B cell (primary cell): ENCODE data around the gene SCP2. TPM values are rescaled to one million over a fixed set of nuclear protein-coding genes. Genes with fewer than 3 reads are reported as not detected.

Source experiments
- ATAC-seq: fragments of 200-7000 bp; cut with Tn5 transposase; one replicate; pipeline ENCODE4 v1.10.0; 2021; ENCODE audit warnings: low read depth, mild to moderate bottlenecking, moderate number of reproducible peaks, moderate library complexity
- CTCF ChIA-PET: fragments of 350-600 bp; sonication (Branson Sonifier 250); formaldehyde crosslinking; loops from one replicate; lab custom pipeline; 2021; ENCODE audit warnings: antibody characterized with exemption, inconsistent platforms; lab: Charles Lee
- POLR2A ChIA-PET: fragments of 350-600 bp; sonication (Branson Sonifier 250); formaldehyde crosslinking; loops from one replicate; lab custom pipeline; 2021; ENCODE audit warnings: antibody characterized with exemption; lab: Charles Lee
- DNase-seq: peaks from one replicate; pipeline ENCODE4 v3.0.0; 2013
- H2AFZ ChIP-seq: 2 replicates; pipeline ENCODE4 v1.6.1; 2012; ENCODE audit warnings: mild to moderate bottlenecking, low read depth, low read length; ENCODE audit not compliant: insufficient read depth, poor library complexity, severe bottlenecking
- H3K27ac ChIP-seq, 2 donors: 1 replicate in 1 of 2; 2 replicates in 1 of 2; pipeline ENCODE4 v1.5.1; 2012 to 2013; ENCODE audit warnings: low read length in 2 of 2, mild to moderate bottlenecking in 2 of 2, moderate library complexity in 1 of 2
- H3K27me3 ChIP-seq, 4 experiments: fragments of 200-600 bp in 1 of 4; sonication (generic) in 1 of 4; replicated peaks in 1 of 4; 1 replicate in 2 of 4; 2 replicates in 2 of 4; pipeline versions ENCODE4 v1.6.1 to v1.7.0; 2013 to 2016; ENCODE audit warnings: low read length in 3 of 4, mild to moderate bottlenecking in 2 of 4, mixed read lengths in 1 of 4, moderate library complexity in 1 of 4; ENCODE audit not compliant: insufficient read depth in 4 of 4, control insufficient read depth in 3 of 4; ENCODE audit errors: control extremely low read depth in 1 of 4
- H3K36me3 ChIP-seq, 2 experiments: replicated peaks in 1 of 2; 1 replicate in 1 of 2; 2 replicates in 1 of 2; pipeline versions ENCODE4 v1.6.1 to v1.7.1; 2013; ENCODE audit warnings: low read length in 1 of 2; ENCODE audit not compliant: insufficient read depth in 2 of 2, control insufficient read depth in 1 of 2; ENCODE audit errors: control extremely low read depth in 1 of 2, extremely low read depth in 1 of 2
- H3K4me1 ChIP-seq, 2 donors: fragments of 200-600 bp in 1 of 2; sonication (generic) in 1 of 2; 1 replicate in 1 of 2; 2 replicates in 1 of 2; pipeline versions ENCODE4 v1.5.1 to v1.6.1; 2013 to 2017; ENCODE audit warnings: low read length in 2 of 2; ENCODE audit not compliant: control insufficient read depth in 2 of 2, insufficient read depth in 2 of 2
- H3K4me2 ChIP-seq: replicated peaks from 2 replicates; pipeline ENCODE3; 2012; ENCODE audit warnings: mild to moderate bottlenecking, low read depth, low read length; ENCODE audit not compliant: poor library complexity, severe bottlenecking
- H3K4me3 ChIP-seq, 5 experiments: fragments of 200-600 bp in 1 of 5; sonication (generic) in 1 of 5; 1 replicate in 3 of 5; 2 replicates in 2 of 5; pipeline versions ENCODE4 v1.5.1 to v1.7.0; 2011 to 2016; ENCODE audit warnings: low read length in 4 of 5, mild to moderate bottlenecking in 4 of 5, low read depth in 2 of 5, control low read depth in 1 of 5, moderate library complexity in 1 of 5; ENCODE audit not compliant: insufficient read depth in 1 of 5; ENCODE audit errors: control extremely low read depth in 1 of 5, extremely low read depth in 1 of 5
- H3K79me2 ChIP-seq: fragments of 200-600 bp; sonication (generic); one replicate; pipeline ENCODE4 v1.6.0; 2016; ENCODE audit warnings: low read length; ENCODE audit not compliant: control insufficient read depth, insufficient read depth
- H3K9ac ChIP-seq: fragments of 200-600 bp; sonication (generic); 2 replicates; pipeline ENCODE4 v1.6.1; 2017; ENCODE audit warnings: mild to moderate bottlenecking, low read length, moderate library complexity
- H3K9me3 ChIP-seq, 3 donors: one replicate each; pipeline versions ENCODE4 v1.6.1 to v1.7.1; 2013; ENCODE audit warnings: low read length in 2 of 3; ENCODE audit not compliant: control insufficient read depth in 2 of 3, insufficient read depth in 1 of 3; ENCODE audit errors: control extremely low read depth in 1 of 3
- H4K20me1 ChIP-seq: 2 replicates; pipeline ENCODE4 v1.6.0; 2012; ENCODE audit warnings: mild to moderate bottlenecking, low read length; ENCODE audit not compliant: insufficient read depth, control insufficient read depth, poor library complexity, severe bottlenecking
- H3K27ac Mint-ChIP-seq: one replicate; pipeline ENCODE4 v1.8.0; 2021; ENCODE audit warnings: mixed read lengths
- H3K27me3 Mint-ChIP-seq: one replicate; pipeline ENCODE4 v1.8.0; 2021; ENCODE audit warnings: mixed read lengths
- H3K4me1 Mint-ChIP-seq: one replicate; pipeline ENCODE4 v1.8.0; 2021; ENCODE audit warnings: mixed read lengths
- H3K4me3 Mint-ChIP-seq: one replicate; pipeline ENCODE4 v1.8.0; 2021; ENCODE audit warnings: mixed read lengths
- H3K9me3 Mint-ChIP-seq: one replicate; pipeline ENCODE4 v1.8.0; 2022; ENCODE audit warnings: mixed read lengths; ENCODE audit not compliant: insufficient read depth
- EZH2 ChIP-seq: IDR thresholded peaks from 2 replicates; pipeline ENCODE4 v1.6.1; 2012; ENCODE audit warnings: borderline replicate concordance, low read depth, mild to moderate bottlenecking, moderate library complexity, low read length; ENCODE audit not compliant: insufficient read depth, poor library complexity, severe bottlenecking
- WGBS: methylation state at CpG from one replicate; pipeline ENCODE4 v1.1.5; 2013; ENCODE audit warnings: missing lambda C conversion rate; ENCODE audit not compliant: insufficient coverage; 5-methylcytosine and 5-hydroxymethylcytosine counted together
- intact Hi-C: fragments of 100-400 bp; cut with micrococcal nuclease; formaldehyde crosslinking; loops from one replicate; pipeline ENCODE4 v1.10.0; 2022
- polyA plus RNA-seq: library from polyadenylated mRNA; depleted of rRNA; stranded (reverse); fragments of >200 nt; gene quantifications from 2 replicates; pipeline ENCODE4 v1.2.3, GENCODE V29; 2012
- total RNA-seq, 2 donors: library from RNA; stranded (reverse); fragments of 120-200 nt in 1 of 2; gene quantifications; 1 replicate in 1 of 2; 2 replicates in 1 of 2; pipeline versions ENCODE4 v1.2.3 to v1.2.4, GENCODE V29; 2013 to 2022
- TF ChIP-seq, protein P1 (sequence below): fragments of 200-600 bp; IDR thresholded peaks from one replicate; pipeline ENCODE4 v1.8.0; 2022; ENCODE audit warnings: antibody characterized with exemption, mild to moderate bottlenecking

SCP2 gene
- total and polyA plus RNA-seq, 2 donors (not counting 1 experiment from before 2014, with no cell fraction given) = 19.4 to 46.6 TPM

DNA sequence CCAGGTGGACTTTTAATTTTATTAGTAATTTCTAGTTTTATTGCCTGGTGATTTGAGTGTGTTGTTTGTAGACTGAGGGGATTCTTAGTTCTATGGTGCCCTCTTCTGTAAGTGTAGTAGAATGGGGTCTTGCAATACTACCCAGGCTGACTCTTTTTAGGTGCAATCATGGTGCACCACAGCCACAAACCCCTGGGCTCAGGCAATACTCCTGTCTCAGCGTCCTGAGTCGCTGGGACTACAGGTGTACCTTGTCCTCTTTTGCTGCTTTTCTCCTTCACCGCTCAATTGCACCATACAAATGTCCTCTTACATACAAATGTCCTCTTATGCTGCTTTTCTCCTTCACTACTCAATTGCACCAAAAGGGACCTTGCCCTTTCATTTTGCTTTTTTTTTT is 43.1 kb downstream of the SCP2 start:
- H3K4me3 Mint-ChIP-seq = no peak overlapping the region
- no peak overlapping the region for H3K4me3 ChIP-seq
- H3K27me3 Mint-ChIP-seq = no peaks in the 10 kb centered on the region
- no peak overlapping the region for H3K27ac ChIP-seq
- no peak overlapping the region for H3K27ac Mint-ChIP-seq
- H3K9me3 Mint-ChIP-seq = no peaks in the 10 kb centered on the region
- no peak for TF ChIP-seq EZH2
- TF ChIP-seq, protein P1, sequence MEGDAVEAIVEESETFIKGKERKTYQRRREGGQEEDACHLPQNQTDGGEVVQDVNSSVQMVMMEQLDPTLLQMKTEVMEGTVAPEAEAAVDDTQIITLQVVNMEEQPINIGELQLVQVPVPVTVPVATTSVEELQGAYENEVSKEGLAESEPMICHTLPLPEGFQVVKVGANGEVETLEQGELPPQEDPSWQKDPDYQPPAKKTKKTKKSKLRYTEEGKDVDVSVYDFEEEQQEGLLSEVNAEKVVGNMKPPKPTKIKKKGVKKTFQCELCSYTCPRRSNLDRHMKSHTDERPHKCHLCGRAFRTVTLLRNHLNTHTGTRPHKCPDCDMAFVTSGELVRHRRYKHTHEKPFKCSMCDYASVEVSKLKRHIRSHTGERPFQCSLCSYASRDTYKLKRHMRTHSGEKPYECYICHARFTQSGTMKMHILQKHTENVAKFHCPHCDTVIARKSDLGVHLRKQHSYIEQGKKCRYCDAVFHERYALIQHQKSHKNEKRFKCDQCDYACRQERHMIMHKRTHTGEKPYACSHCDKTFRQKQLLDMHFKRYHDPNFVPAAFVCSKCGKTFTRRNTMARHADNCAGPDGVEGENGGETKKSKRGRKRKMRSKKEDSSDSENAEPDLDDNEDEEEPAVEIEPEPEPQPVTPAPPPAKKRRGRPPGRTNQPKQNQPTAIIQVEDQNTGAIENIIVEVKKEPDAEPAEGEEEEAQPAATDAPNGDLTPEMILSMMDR = no peak
- no peak overlapping the region for H3K4me2 ChIP-seq
- intact Hi-C loops = loop anchor here (5.0 kb wide), 1 partner anchor 268 kb away; no protein-coding TSS in a partner anchor
- no peaks in the 10 kb centered on the region for H3K36me3 ChIP-seq
- ATAC-seq (no peak), DNase-seq (peak; percentile 6)
- H2AFZ ChIP-seq = no peak overlapping the region
- no peaks in the 10 kb centered on the region for H3K4me1 ChIP-seq
- H4K20me1 ChIP-seq = no peaks in the 10 kb centered on the region
- WGBS = 98% methylated on average over 3 of the region's 3 CpGs
- CTCF ChIA-PET = no interaction called here
- H3K79me2 ChIP-seq = no peaks in the 10 kb centered on the region
- no peaks in the 10 kb centered on the region for H3K27me3 ChIP-seq
- POLR2A ChIA-PET = no interaction called here
- no peaks in the 10 kb centered on the region for H3K9me3 ChIP-seq
- H3K9ac ChIP-seq = no peak overlapping the region
- H3K4me1 Mint-ChIP-seq = no peaks in the 10 kb centered on the region

DNA sequence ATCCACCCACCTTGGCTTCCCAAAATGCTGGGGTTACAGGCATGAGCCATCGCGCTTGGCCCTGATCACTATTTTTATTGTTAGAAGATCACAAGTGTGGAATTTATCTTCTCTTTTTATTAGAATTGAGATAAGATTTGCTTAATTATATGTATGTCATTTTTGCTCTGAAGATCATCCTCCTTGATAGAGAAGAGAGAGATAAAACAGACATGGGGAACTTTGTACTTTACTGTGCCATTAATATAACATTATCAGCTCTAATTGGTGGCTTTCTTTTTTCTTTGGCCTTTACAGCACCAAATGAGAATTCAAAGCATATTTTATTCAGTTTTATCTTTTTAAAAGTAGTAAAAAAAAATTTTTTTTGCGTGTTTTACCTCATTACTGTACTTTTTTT is 46.8 kb downstream of the SCP2 start:
- H3K9ac ChIP-seq = no peak overlapping the region
- no peaks in the 10 kb centered on the region for H3K27me3 Mint-ChIP-seq
- CTCF ChIA-PET = no interaction called here
- H3K27ac Mint-ChIP-seq = no peak overlapping the region
- WGBS = no CpG with 5 or more reads among the region's 3 CpGs
- POLR2A ChIA-PET = no interaction called here
- ATAC-seq (no peak), DNase-seq (no peak)
- H3K9me3 ChIP-seq = no peaks in the 10 kb centered on the region
- no peak overlapping the region for H3K27ac ChIP-seq
- no peaks in the 10 kb centered on the region for H3K36me3 ChIP-seq
- no peaks in the 10 kb centered on the region for H3K4me1 ChIP-seq
- no peaks in the 10 kb centered on the region for H3K9me3 Mint-ChIP-seq
- no peaks in the 10 kb centered on the region for H3K27me3 ChIP-seq
- H3K4me2 ChIP-seq = no peak overlapping the region
- H3K4me3 Mint-ChIP-seq = no peak overlapping the region
- no peak overlapping the region for H3K4me3 ChIP-seq
- H3K79me2 ChIP-seq = no peaks in the 10 kb centered on the region
- H2AFZ ChIP-seq = no peak overlapping the region
- no peak for TF ChIP-seq EZH2
- TF ChIP-seq, protein P1 = no peak
- no peaks in the 10 kb centered on the region for H4K20me1 ChIP-seq
- no peaks in the 10 kb centered on the region for H3K4me1 Mint-ChIP-seq
- intact Hi-C loops = loop anchor here (5.0 kb wide), 1 partner anchor 272 kb away; no protein-coding TSS in a partner anchor
